IPS-11a (cell line): ENCODE data around the gene IRX6.

Experiments used
- H3K4me3 ChIP-seq: one replicate; pipeline ENCODE4 v1.5.1; 2013; ENCODE audit warnings: low read depth, low read length, control low read depth

IRX6 gene

GRCh38 chr16:55322327-55322726, 1.7 kb upstream of the IRX6 start:
- no peak overlapping the region for H3K4me3 ChIP-seq

- H3K4me3 ChIP-seq, result peak overlapping the region; percentile 57
These were observed 479 bp downstream of the IRX6 start for GRCh38 chr16:55324285-55325079.

- H3K4me3 ChIP-seq, result peak overlapping the region; percentile 57
These were observed 1.1 kb downstream of the IRX6 start for GRCh38 chr16:55325080-55325447.

- no peak overlapping the region for H3K4me3 ChIP-seq
These were observed 1.6 kb downstream of the IRX6 start for GRCh38 chr16:55325458-55326109.

GRCh38 chr16:55326261-55327092, 2.5 kb downstream of the IRX6 start:
- H3K4me3 ChIP-seq, result no peak overlapping the region

GRCh38 chr16:55328611-55329569, 4.9 kb downstream of the IRX6 start:
- H3K4me3 ChIP-seq, result no peak overlapping the region

- no peak overlapping the region for H3K4me3 ChIP-seq
These were observed 5.9 kb downstream of the IRX6 start for GRCh38 chr16:55329791-55330428.

- peak overlapping the region; percentile 10 for H3K4me3 ChIP-seq
These were observed 7.0 kb downstream of the IRX6 start for GRCh38 chr16:55330781-55331647.

GRCh38 chr16:55331648-55332185, 7.7 kb downstream of the IRX6 start:
- peak overlapping the region; percentile 10 for H3K4me3 ChIP-seq

- H3K4me3 ChIP-seq, result no peak overlapping the region
These were observed 9.7 kb downstream of the IRX6 start for GRCh38 chr16:55333684-55334083.

GRCh38 chr16:55338646-55339045, 14.6 kb downstream of the IRX6 start:
- H3K4me3 ChIP-seq, result no peak overlapping the region

GRCh38 chr16:55340445-55340844, 16.4 kb downstream of the IRX6 start:
- H3K4me3 ChIP-seq, result no peak overlapping the region

- H3K4me3 ChIP-seq, result no peak overlapping the region
These were observed 17.7 kb downstream of the IRX6 start for GRCh38 chr16:55341681-55342080.

GRCh38 chr16:55346475-55346874, 22.5 kb downstream of the IRX6 start:
- H3K4me3 ChIP-seq, result no peak overlapping the region

GRCh38 chr16:55349867-55350266, 25.9 kb downstream of the IRX6 start:
- no peak overlapping the region for H3K4me3 ChIP-seq

GRCh38 chr16:55350984-55351383, 27.0 kb downstream of the IRX6 start:
- H3K4me3 ChIP-seq, result no peak overlapping the region

GRCh38 chr16:55351936-55352335, 27.9 kb downstream of the IRX6 start:
- H3K4me3 ChIP-seq, result no peak overlapping the region

- no peak overlapping the region for H3K4me3 ChIP-seq
These were observed 33.2 kb downstream of the IRX6 start for GRCh38 chr16:55357241-55357640.

GRCh38 chr16:55359946-55360345, 35.9 kb downstream of the IRX6 start:
- H3K4me3 ChIP-seq, result no peak overlapping the region
